Measurements from ENCODE around the gene HAS3. TPM values are rescaled to one million over a fixed set of nuclear protein-coding genes. Genes with fewer than 3 reads are reported as not detected.

HAS3 gene
- total RNA-seq, 1 experiment from 2014 or later, result 0.31 TPM

DNA sequence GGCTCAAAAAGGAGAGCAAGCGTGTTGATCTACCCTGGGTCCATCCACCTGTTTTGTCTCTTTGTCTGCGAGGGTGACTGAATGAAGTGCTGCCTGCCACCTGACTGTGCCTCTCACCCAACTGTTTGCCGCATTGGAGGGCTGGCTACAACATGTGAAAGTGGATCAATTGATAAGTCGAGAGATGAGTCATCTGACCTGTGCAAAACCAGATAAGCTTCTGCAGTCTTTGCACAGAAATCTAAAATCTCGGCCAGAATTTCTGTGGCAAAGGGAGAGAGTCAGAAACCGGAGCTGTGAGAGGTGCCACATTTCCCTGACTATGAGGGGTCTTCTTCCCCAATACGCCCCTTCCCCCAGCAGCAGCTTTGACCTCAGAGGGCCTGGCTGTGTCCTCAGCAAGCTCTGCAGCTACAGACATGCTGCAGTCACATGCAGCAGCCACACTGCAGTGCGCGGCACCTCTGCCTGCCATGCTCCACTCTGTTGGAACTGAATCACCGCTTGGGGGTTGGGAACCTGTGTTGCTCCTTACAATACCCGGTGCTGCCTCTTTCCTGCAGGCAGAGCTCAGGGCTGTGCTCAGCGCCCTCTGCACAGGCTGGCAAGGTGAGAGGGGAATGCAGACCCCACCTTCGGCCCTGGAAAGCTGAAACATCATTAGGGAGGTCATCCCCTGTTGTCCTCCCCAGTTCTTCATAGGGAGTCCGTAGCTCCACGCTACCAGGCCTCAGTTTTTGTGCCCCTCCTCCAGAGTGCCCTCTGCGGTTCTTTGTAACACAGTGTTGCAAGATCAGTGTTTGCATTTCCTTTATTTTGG lies 16.2 kb upstream of the HAS3 start:
- DNase-seq (ENCODE audit: low spot score), result peak; percentile 55

DNA sequence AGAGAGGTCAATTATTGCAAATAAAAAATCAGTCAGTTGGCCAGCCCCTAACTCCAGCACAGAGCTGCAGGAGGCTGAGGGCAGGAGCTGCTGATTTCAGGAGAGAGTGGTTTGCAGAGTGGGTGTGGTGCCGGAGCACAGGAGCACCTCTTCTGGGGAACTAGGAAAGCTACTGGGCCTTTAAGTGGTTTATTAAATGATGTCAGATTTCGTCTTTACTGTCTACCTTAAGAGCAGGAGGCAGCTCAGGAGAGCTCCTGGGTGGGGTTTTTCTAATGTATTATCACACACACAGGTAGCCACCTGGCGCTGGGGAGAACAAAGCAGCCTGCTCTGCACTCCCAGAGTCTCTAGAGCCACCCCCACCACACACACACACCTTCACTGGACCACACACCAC lies 11.5 kb upstream of the HAS3 start:
- no peak for DNase-seq (ENCODE audit: low spot score)

DNA sequence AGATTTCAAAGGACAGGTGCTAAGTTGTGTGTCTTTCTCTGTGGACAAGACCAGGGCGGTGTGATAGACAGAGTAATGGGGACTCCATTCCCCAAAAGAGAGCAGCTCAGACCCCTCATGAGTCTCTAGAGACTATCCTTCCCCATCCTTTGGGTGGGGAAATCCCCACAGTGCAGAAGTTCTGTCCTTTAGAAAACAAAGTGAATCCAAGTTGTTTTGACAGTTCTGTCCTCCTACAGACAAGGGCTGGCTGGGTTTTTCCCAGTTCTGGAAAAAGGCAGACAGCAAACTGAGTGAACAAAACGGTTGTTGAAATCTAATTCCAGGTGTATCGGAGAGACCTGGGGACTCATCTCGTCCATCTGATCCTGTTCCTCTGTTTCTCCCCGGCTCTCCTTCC lies 11.0 kb upstream of the HAS3 start:
- DNase-seq (ENCODE audit: low spot score), result no peak

DNA sequence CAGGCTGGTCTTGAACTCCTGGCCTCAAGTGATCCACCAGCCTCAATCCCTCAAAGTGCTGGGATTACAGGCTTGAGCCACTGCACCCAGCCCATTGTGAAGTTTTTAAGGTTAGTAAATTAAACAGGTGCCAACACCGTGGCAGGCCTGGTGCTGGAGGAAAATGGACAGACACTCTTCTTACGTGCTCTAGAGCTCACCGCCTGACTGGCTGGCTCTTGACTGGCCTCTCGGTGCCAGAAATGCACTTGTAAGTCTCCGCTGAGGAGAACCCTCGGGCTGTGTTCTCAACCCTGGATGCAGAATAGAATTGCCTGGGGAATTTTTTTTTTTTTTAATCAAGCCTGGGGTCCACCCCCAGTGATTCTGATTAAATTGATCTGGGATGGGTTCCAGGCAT lies 10.3 kb upstream of the HAS3 start:
- DNase-seq (ENCODE audit: low spot score), result no peak

DNA sequence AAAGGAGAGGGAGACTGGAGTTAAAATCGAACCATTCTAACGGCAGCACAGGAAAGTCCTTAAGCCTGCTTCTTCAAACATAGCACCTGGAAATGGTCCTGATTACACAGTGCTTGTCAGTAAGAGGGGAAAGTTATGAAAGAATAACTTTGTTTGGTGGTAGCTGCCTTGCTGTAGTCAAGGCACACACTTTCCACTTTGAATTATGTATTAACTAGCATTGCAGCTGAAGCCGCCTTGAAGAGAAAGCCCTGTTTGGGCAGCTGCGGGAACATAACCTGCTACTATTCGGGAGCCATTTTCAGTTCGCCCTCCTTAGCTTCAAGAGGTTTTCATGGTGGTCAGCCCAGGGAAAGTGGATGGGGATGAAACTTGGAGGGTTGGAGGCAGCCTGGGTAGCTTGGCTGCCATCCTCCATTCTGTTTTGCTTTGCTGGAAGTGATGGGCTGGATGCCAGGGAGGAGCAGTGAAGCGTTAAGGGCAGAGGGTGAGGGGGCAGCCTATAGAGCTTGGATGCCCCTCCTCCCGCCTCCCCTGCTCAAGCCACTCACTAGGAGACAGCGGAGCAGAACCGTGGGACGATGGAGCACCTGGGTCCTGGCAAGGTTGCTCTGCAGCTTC lies 5.3 kb upstream of the HAS3 start:
- DNase-seq (ENCODE audit: low spot score), result no peak

DNA sequence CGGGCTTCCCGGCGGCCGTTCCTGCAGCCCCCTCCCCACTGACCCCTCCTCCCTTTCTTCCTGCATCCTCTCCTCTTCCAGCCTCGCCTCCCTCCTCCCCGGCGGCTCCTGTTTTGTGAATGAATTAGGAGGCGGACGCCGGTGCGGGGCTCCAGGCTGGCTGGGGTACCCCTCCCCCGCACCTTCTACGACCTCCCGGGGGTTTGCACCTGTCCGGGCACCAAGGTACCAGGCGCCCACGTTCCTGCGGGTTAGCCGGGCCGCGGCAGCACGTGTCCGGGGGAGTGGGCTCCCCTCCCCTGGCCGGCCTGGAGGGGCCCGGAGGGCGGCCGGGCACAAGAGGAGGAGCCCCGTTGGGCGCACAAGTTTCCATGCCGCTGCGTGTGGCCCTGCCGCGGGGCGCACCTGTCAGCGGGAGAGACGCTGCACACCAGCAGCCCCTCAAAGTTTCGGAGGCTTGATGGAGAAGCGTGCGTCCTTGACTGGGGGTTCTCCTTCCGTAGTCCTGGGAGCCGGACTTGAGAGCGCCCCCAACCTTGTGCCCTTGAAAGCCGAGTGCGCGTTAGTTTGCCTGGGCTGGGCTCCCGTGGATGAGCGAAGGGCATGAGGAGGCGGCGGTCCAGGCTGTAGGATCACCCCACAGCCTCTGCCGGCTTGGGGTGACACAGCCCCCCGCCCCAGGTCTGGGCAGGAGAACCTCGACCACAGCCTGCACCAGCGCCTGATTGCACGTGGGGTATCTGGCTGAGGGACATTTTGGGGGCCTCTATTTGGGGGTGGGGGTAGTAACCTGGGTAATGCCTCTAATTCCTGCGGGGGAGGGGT lies 1.2 kb downstream of the HAS3 start:
- no peak for DNase-seq (ENCODE audit: low spot score)

DNA sequence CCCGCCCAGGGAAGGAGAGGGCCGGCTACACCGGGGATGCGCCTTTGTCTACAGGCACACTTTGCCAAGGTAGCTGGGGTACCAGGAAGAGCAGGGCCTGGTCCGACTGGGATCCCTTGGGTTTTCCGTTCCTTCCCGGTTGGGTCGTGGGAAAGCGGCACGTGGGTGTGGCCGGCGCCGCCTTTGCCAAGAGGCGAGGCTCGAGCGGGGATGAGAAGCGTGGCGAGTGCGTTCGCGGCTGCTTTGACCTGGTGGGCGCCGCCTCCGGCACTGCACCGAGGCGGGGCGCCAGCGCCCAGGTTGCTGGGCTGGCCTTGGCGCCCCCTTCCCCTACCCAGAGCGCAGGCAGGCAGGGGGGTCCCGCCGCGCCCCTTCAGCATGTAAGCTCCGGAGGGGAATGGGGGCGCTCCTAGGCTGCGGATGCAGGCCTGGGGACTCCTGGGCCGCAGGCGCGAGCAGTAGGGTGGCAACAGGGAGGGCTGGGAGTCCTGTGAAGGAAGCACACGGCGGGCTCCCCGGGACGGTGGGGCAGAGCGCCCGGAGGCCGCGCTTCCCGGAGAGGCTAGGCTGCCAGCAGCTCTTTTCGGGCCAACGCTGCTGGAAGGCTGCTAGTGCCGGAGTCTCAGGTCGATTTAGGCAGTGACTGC lies 2.0 kb downstream of the HAS3 start:
- DNase-seq (ENCODE audit: low spot score), result no peak

DNA sequence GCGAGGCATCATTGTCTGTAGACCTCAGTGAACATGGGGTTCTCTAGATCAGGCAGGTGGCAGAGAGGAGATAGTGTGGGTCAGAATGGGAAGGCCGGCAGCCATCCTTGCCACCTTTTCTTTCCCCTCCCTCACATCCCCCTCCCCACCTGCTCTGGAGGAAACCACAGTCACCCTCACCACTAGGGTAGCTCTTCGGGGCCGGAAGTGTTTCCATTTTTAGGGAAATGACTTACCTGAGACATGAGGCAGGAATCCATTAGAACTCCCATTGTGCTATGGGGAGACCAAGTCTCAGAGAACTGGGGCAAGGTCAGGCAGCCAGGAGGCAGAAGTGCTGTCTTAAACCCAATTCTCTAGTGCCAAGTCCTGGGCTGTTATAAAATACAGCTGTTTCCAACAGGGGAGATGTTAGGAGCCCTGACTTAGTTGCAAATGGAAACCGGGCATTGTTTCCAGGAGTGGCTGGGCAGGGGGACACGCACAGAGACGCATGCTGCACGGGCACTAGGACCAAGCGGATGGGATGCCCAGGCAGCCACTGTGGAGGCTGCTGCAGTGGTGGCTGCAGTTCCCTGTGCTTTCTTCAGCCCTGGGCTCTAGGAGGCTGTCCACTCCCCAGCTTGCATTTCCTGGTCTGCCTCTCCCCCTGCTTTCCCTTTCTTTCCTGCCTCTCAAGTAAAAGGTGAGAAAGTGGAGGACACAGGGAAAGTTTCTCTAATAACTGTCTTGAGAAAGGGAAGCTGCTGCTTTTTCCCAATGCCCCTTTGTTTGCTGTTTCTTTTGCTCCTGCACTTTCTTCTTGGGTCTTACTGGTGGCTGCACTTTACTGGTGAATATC lies 2.8 kb downstream of the HAS3 start:
- DNase-seq (ENCODE audit: low spot score), result no peak

DNA sequence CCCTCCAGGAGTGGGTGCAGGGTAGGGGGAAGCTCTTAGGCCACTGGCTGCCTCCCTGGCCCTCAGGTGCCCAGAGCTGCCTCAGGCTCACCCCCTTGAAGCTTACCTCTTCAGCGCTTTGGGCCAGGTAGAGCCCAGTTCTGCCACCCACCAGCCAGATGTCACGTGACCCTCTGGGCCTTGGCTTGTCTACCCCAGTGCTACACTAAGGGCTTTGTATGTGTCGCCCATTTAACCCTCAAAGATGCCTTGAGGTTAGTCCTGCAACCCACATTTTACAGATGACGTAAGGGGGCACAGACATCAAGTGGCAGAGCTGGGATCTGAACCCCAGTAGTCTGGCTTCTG lies 3.4 kb downstream of the HAS3 start:
- DNase-seq (ENCODE audit: low spot score), result no peak

DNA sequence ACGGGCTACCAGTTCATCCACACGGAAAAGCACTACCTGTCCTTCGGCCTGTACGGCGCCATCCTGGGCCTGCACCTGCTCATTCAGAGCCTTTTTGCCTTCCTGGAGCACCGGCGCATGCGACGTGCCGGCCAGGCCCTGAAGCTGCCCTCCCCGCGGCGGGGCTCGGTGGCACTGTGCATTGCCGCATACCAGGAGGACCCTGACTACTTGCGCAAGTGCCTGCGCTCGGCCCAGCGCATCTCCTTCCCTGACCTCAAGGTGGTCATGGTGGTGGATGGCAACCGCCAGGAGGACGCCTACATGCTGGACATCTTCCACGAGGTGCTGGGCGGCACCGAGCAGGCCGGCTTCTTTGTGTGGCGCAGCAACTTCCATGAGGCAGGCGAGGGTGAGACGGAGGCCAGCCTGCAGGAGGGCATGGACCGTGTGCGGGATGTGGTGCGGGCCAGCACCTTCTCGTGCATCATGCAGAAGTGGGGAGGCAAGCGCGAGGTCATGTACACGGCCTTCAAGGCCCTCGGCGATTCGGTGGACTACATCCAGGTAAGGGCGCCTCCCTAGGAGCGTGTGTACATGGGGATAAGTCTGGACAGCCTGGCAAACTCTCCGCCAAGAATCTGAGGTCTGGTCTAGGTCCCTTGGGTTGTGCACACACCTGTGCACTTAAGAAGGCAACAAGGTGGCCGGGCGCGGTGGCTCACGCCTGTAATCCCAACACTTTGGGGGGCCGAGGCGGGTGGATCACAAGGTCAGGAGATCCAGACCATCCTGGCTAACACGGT lies 4.2 kb downstream of the HAS3 start:
- no peak for DNase-seq (ENCODE audit: low spot score)

DNA sequence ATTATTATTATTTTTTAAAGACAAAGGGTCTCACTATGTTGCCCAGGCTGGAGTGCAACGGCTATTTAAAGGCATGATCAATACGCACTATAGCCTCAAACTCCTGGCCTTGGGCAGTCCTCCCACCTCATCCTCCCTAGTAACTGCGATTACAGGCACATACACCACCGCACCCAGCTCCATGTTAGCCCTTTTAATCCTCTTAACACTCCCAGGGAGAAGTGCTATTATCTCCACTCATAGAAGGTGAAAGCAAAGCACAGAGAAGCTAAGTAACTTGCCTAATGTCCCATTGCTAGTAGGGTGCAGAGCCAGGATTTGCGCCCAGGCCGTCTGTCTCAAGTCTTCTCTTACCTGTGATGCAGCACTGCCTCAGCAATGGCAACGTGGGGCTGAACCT lies 5.0 kb downstream of the HAS3 start:
- DNase-seq (ENCODE audit: low spot score), result no peak

DNA sequence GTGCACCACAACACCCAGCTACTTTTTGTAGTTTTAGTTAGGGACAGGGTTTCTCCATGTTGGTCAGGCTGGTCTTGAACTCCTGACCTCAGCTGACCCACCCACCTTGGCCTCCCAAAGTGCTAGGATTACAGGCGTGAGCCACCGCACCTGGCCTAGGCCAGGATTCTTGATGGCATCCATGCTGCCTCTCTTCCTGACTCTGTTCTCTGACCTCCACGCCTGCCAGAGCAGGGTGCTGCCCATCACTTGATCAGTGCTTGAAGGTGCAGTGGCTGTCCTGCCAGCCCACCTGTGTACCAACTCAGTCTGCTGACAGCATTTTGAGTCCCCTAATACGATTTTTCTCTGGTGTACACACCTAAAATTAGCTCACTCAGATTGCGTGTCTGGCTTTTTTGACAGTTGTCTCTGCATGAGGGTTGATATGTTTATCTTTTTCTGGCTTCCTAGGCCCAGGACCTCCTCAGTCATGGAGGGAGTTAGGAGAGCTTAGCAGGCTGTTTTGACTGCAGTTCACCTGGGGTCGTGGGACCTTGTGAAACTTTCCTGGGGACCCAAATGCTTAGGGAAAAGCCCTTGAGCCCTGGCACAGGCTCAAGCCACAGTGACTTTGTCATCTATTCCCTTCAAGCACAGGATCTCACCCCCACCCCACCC lies 5.9 kb downstream of the HAS3 start:
- DNase-seq (ENCODE audit: low spot score), result no peak

DNA sequence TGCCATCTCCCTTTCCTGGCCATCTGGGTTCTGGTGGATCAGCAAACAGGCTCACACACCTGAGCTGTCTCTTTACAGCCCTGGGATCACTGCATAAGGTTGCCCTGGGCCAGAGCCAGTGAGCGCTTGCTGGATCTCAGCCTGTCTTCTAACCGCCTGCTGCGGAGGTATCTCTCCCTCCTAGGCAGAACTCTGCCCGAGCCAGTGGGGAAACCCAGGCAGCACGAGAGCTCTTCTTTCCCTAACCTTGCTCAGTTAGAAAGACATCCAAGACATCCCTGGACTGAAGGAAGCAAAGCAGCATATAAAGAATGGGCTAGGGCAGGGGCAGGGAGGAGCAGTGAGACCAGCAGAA lies 6.4 kb downstream of the HAS3 start:
- no peak for DNase-seq (ENCODE audit: low spot score)

DNA sequence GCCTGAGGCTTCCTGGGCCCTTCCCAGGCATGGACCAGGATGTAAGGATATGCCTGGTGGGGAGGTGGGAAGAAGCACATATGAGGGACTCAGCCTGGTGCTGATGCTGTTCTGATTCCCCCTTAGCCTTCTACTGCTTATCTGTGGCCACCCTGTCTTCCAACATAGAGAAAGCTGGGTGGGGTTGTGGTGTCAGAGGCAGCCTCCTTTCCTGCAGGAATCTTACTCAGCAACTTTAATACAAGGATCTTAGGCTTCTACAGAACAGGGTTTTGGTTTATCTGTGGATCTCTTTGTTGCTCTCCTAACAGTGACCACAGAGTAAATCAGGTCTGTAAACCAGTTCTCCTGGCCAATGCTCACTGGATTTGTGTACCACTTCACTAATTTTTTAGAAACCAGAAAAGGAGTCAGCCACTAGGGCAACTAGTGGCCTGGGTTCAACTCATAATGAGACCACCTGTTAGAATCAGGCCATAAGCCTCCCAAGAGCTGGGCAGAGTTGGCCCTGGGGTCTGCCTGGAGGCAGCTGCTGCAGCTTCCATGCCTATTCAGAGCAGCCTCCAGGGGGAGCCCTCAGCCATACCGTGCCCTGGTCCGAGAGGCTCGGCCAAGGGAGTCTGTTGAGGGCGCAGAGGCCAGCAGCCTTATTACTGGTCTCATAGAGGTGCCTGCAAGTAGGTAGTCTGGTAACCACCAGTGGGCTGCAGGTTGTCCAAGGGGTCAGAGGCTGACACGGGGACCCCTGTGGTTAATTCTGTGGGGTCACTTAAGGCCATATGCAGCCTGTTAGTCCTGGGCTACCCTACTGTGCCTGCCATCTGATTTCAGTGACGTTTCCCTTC lies 7.1 kb downstream of the HAS3 start:
- peak; percentile 56 for DNase-seq (ENCODE audit: low spot score)

DNA sequence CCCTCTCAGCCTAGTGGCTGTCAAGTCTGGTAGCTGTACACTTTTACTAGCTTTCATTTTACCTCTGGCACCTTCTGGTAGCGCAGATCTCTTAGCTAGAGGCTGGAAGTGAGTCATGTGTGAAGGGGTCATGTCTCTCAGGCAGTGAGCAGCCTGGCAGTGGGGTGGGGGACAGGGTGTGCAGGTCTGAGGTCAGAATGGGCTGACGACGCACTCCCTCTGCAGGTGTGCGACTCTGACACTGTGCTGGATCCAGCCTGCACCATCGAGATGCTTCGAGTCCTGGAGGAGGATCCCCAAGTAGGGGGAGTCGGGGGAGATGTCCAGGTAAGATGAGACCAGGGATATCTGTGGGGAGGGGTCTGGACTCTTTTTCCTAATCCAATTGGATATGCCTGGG lies 7.8 kb downstream of the HAS3 start:
- DNase-seq (ENCODE audit: low spot score), result no peak

DNA sequence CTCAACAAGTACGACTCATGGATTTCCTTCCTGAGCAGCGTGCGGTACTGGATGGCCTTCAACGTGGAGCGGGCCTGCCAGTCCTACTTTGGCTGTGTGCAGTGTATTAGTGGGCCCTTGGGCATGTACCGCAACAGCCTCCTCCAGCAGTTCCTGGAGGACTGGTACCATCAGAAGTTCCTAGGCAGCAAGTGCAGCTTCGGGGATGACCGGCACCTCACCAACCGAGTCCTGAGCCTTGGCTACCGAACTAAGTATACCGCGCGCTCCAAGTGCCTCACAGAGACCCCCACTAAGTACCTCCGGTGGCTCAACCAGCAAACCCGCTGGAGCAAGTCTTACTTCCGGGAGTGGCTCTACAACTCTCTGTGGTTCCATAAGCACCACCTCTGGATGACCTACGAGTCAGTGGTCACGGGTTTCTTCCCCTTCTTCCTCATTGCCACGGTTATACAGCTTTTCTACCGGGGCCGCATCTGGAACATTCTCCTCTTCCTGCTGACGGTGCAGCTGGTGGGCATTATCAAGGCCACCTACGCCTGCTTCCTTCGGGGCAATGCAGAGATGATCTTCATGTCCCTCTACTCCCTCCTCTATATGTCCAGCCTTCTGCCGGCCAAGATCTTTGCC lies 9.0 kb downstream of the HAS3 start:
- no peak for DNase-seq (ENCODE audit: low spot score)

DNA sequence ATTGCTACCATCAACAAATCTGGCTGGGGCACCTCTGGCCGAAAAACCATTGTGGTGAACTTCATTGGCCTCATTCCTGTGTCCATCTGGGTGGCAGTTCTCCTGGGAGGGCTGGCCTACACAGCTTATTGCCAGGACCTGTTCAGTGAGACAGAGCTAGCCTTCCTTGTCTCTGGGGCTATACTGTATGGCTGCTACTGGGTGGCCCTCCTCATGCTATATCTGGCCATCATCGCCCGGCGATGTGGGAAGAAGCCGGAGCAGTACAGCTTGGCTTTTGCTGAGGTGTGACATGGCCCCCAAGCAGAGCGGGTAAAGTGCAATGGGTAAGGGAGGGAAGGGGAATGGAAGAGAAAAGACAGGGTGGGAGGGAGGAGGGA lies 9.5 kb downstream of the HAS3 start:
- DNase-seq (ENCODE audit: low spot score), result no peak

DNA sequence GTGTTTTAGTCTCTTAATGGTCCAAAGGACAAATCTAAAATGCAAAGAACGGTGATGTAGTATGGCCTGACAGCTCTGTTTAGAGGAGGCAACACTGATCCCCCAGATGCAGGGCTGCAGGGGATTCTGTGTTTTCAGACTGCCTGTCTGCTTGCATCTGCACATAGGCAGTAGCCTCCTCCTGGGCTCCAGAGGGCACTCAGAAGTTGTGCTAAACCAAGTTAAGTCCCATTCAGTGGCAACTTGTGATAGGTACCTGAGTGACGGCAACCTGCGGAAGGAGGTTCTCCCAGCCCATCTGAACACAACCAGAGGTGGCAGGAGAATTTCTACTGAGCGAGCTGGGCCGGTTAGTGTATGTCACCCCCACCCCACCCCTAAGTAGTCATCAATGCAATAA lies 9.9 kb downstream of the HAS3 start:
- DNase-seq (ENCODE audit: low spot score), result no peak

DNA sequence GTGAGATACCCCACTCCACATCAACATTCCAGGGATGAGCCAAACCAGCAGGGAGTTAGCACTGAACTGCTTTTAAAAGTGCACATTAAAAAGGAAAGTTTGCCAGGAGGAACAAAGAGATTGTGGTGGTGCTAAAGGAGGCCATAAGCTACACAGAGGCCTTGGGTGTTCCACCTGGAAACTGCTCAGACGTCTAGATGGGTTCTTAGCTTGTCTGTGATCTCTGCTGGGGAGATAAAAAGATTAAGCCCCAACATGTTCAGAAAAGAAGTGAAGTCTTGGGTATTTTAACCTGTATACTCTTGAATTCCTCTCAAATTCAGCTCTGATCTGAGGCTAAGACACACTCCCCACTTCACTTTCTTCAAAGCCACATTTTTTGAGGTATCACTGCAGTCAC lies 10.4 kb downstream of the HAS3 start:
- no peak for DNase-seq (ENCODE audit: low spot score)

Data from A172 (cell line).